OCI-LY1 (cell line): ENCODE data around the gene CX3CL1.

Source experiments
- H2AFZ ChIP-seq: fragments of 200-600 bp; sonication (generic), shearing (Covaris generic); 2 replicates; pipeline ENCODE4 v1.6.0; 2014; ENCODE audit warnings: antibody characterized with exemption, mild to moderate bottlenecking, low read length
- H3F3A ChIP-seq: fragments of 200-600 bp; sonication (generic), shearing (Covaris generic); 2 replicates; pipeline ENCODE4 v1.6.0; 2014; ENCODE audit warnings: mild to moderate bottlenecking, antibody characterized with exemption, low read length, moderate library complexity; ENCODE audit not compliant: insufficient read depth
- H3K27ac ChIP-seq: fragments of 200-600 bp; sonication (generic); 2 replicates; pipeline ENCODE4 v1.5.1; 2014; ENCODE audit warnings: low read length, mixed run types, mild to moderate bottlenecking, low read depth; ENCODE audit not compliant: poor library complexity, severe bottlenecking
- H3K27me3 ChIP-seq: fragments of 200-600 bp; sonication (generic); 2 replicates; pipeline ENCODE4 v1.6.0; 2014; ENCODE audit warnings: antibody characterized with exemption, mild to moderate bottlenecking, low read length, moderate library complexity; ENCODE audit not compliant: insufficient read depth
- H3K36me3 ChIP-seq: fragments of 200-600 bp; sonication (generic); 2 replicates; pipeline ENCODE4 v1.6.1; 2014; ENCODE audit warnings: mild to moderate bottlenecking, antibody characterized with exemption, low read length, moderate library complexity, mixed read lengths; ENCODE audit not compliant: insufficient read depth
- H3K4me1 ChIP-seq: fragments of 200-600 bp; sonication (generic); 2 replicates; pipeline ENCODE4 v1.5.1; 2014; ENCODE audit warnings: mild to moderate bottlenecking, low read length, moderate library complexity; ENCODE audit not compliant: insufficient read depth, severe bottlenecking
- H3K4me2 ChIP-seq: fragments of 200-600 bp; sonication (generic), shearing (Covaris generic); 2 replicates; pipeline ENCODE4 v1.6.1; 2014; ENCODE audit warnings: low read length
- H3K4me3 ChIP-seq: fragments of 200-600 bp; sonication (generic); 2 replicates; pipeline ENCODE4 v1.5.1; 2014; ENCODE audit warnings: low read length, low read depth, mild to moderate bottlenecking, mixed read lengths; ENCODE audit not compliant: poor library complexity, severe bottlenecking
- H3K79me2 ChIP-seq: fragments of 200-600 bp; shearing (Covaris generic); 2 replicates; pipeline ENCODE4 v1.6.1; 2016; ENCODE audit warnings: mixed run types, low read length, mixed read lengths; ENCODE audit not compliant: insufficient read depth
- H3K9ac ChIP-seq: fragments of 200-600 bp; sonication (generic), shearing (Covaris generic); 2 replicates; pipeline ENCODE4 v1.6.1; 2014; ENCODE audit warnings: mild to moderate bottlenecking, low read length, mixed read lengths
- H3K9me2 ChIP-seq: fragments of 200-600 bp; sonication (generic), shearing (Covaris generic); 2 replicates; pipeline ENCODE4 v1.6.1; 2014; ENCODE audit warnings: low read depth, mild to moderate bottlenecking, low read length, mixed read lengths
- H3K9me3 ChIP-seq: fragments of 200-600 bp; shearing (Covaris generic); 2 replicates; pipeline ENCODE4 v1.6.1; 2014; ENCODE audit warnings: low read length, mixed read lengths
- H4K20me1 ChIP-seq: fragments of 200-600 bp; sonication (generic), shearing (Covaris generic); 2 replicates; pipeline ENCODE4 v1.6.0; 2016; ENCODE audit warnings: mild to moderate bottlenecking, low read length; ENCODE audit not compliant: insufficient read depth
- EZH2 ChIP-seq: fragments of 200-600 bp; sonication (generic), shearing (Covaris generic); IDR thresholded peaks from 2 replicates; pipeline ENCODE4 v1.8.0; 2017; ENCODE audit warnings: borderline replicate concordance, mixed run types, mild to moderate bottlenecking, antibody characterized with exemption, low read length, moderate library complexity, mixed read lengths
- TF ChIP-seq, protein P1 (sequence below): fragments of 200-600 bp; sonication (generic), shearing (Covaris generic); IDR thresholded peaks from 2 replicates; pipeline ENCODE4 v1.5.1; 2017; ENCODE audit warnings: mild to moderate bottlenecking, antibody characterized with exemption, low read length, moderate library complexity, mixed read lengths

CX3CL1 gene

DNA sequence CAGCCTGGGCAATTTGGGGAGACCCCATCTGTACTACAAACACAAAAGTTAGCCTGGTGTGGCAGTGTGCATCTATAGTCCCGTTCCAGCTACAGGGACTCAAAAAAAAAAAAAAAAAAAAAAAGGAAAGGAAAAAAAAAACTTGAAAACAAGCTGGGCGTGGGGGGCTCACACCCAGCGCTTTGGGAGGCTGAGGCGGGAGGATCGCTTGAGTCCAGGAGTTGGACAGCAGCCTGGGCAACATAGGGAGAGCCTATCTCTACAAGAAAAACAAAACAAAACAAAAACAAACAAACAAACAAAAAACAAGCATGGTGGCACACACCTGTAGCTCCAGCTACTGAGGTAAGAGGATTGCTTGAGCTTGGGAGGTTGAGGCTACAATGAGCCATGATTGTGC is 19.4 kb downstream of the CX3CL1 start:
- peaks cover 5% of the 10 kb centered on the region; the same call in 1 of the 2 replicates for H3K27me3 ChIP-seq
- no peaks in the 10 kb centered on the region for H3F3A ChIP-seq
- no peaks in the 10 kb centered on the region for H3K4me1 ChIP-seq
- no peak overlapping the region for H3K27ac ChIP-seq
- no peak overlapping the region for H3K9ac ChIP-seq
- H4K20me1 ChIP-seq, result no peaks in the 10 kb centered on the region
- H3K9me2 ChIP-seq, result no peaks in the 10 kb centered on the region
- H3K36me3 ChIP-seq, result no peaks in the 10 kb centered on the region
- no peak overlapping the region for H3K4me3 ChIP-seq
- H2AFZ ChIP-seq, result no peak overlapping the region
- H3K79me2 ChIP-seq, result no peaks in the 10 kb centered on the region
- no peaks in the 10 kb centered on the region for H3K9me3 ChIP-seq
- H3K4me2 ChIP-seq, result no peak overlapping the region
- no peak for TF ChIP-seq EZH2
- TF ChIP-seq, protein P1, sequence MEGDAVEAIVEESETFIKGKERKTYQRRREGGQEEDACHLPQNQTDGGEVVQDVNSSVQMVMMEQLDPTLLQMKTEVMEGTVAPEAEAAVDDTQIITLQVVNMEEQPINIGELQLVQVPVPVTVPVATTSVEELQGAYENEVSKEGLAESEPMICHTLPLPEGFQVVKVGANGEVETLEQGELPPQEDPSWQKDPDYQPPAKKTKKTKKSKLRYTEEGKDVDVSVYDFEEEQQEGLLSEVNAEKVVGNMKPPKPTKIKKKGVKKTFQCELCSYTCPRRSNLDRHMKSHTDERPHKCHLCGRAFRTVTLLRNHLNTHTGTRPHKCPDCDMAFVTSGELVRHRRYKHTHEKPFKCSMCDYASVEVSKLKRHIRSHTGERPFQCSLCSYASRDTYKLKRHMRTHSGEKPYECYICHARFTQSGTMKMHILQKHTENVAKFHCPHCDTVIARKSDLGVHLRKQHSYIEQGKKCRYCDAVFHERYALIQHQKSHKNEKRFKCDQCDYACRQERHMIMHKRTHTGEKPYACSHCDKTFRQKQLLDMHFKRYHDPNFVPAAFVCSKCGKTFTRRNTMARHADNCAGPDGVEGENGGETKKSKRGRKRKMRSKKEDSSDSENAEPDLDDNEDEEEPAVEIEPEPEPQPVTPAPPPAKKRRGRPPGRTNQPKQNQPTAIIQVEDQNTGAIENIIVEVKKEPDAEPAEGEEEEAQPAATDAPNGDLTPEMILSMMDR, result no peak

DNA sequence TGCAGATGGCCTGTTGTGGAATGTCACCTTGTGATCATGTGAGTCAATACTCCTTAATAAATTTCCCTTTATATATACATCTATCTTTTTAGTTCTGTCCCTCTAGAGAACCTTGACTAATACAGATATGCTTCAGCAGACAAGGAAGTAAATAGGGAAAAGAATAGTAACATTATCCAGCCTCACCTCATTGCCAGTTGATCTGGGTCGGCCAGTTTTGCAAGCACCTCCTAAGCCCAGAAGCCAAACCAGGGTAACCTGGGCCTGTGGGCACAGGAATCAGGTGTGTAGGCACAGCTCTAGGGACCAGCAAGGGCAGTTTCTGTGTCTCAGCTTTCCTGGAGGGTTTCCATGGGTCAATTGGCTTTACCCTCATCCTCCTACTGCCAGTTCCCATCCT is 20.4 kb downstream of the CX3CL1 start:
- H2AFZ ChIP-seq, result no peak overlapping the region
- H3K4me3 ChIP-seq, result no peak overlapping the region
- no peaks in the 10 kb centered on the region for H3K79me2 ChIP-seq
- no peak for TF ChIP-seq EZH2
- TF ChIP-seq, protein P1, result no peak
- H3K27me3 ChIP-seq, result peaks cover 5% of the 10 kb centered on the region; the same call in 1 of the 2 replicates
- H4K20me1 ChIP-seq, result no peaks in the 10 kb centered on the region
- H3K36me3 ChIP-seq, result no peaks in the 10 kb centered on the region
- no peaks in the 10 kb centered on the region for H3F3A ChIP-seq
- no peak overlapping the region for H3K9ac ChIP-seq
- no peak overlapping the region for H3K4me2 ChIP-seq
- no peak overlapping the region for H3K27ac ChIP-seq
- no peaks in the 10 kb centered on the region for H3K9me2 ChIP-seq
- no peaks in the 10 kb centered on the region for H3K9me3 ChIP-seq
- H3K4me1 ChIP-seq, result no peaks in the 10 kb centered on the region

DNA sequence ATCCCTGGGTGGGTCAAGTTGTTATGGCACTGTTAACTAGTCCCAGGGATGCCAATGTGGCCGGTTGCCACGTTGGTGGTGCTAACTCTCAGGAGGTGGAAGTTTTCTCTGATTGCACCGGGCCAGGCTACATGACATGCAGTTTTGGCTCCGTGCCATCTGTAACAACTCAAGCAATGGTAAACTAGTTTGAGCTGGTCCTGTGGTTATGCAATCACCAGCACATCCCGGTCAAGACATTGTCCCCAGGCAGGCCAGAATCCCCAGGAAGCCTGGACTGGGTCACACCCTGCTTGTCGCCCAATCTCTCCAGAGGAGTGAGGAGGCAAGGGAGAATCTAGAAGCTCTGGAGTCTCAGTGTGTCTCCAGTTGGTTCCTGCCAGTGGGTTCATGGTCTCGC is 22.2 kb downstream of the CX3CL1 start:
- Histone ChIP-seq H4K20me1 (no peaks in the 10 kb centered on the region), H3K27me3 (0 out of 2 replicates have a peak, but pooled peaks cover 5% of the 10 kb centered on the region), H3K79me2 (no peaks in the 10 kb centered on the region), H3K4me2 (no peak overlapping the region), H3K9ac (no peak overlapping the region), H3K9me3 (no peaks in the 10 kb centered on the region), H3K9me2 (no peaks in the 10 kb centered on the region), H3F3A (no peaks in the 10 kb centered on the region), H3K36me3 (no peaks in the 10 kb centered on the region), H3K4me1 (no peaks in the 10 kb centered on the region), H3K4me3 (no peak overlapping the region), H3K27ac (no peak overlapping the region), H2AFZ (no peak overlapping the region)
- TF ChIP-seq, protein P1, result no peak
- TF ChIP-seq EZH2, result no peak
